IMR-90 (cell line): ENCODE data around the gene ACSL3.

Source experiments
- BHLHE40 ChIP-seq: fragments of 150-350 bp; IDR thresholded peaks from 2 replicates; pipeline ENCODE4 v1.6.1; 2016; ENCODE audit warnings: mild to moderate bottlenecking, low read depth, low read length
- CEBPB ChIP-seq: IDR thresholded peaks from 2 replicates; pipeline ENCODE4 v1.6.1; 2012; ENCODE audit warnings: low read depth, low read length, improper control_type of control experiment
- MAFK ChIP-seq: IDR thresholded peaks from 2 replicates; pipeline ENCODE4 v1.6.1; 2012; ENCODE audit warnings: low read depth, low read length, improper control_type of control experiment
- MXI1 ChIP-seq: IDR thresholded peaks from 2 replicates; pipeline ENCODE4 v1.6.1; 2012; ENCODE audit warnings: low read depth, mild to moderate bottlenecking, low read length, moderate library complexity, borderline replicate concordance
- POLR2A ChIP-seq: IDR thresholded peaks from 2 replicates; pipeline ENCODE4 v1.6.1; 2012; ENCODE audit warnings: mild to moderate bottlenecking, low read depth, low read length
- RFX5 ChIP-seq: IDR thresholded peaks from 2 replicates; pipeline ENCODE4 v1.8.0; 2012; ENCODE audit warnings: low read depth, mild to moderate bottlenecking, low read length, moderate library complexity
- SMC3 ChIP-seq: fragments of 150-350 bp; IDR thresholded peaks from 2 replicates; pipeline ENCODE4 v1.6.1; 2016; ENCODE audit warnings: low read depth, mild to moderate bottlenecking, antibody characterized with exemption, low read length, moderate library complexity
- TF ChIP-seq, protein P1 (sequence below): conservative IDR thresholded peaks from 2 replicates; pipeline ENCODE4 v1.5.1; 2012; ENCODE audit warnings: mild to moderate bottlenecking, low read depth, low read length, improper control_type of control experiment
- TF ChIP-seq, protein P2 (sequence below): fragments of 150-350 bp; IDR thresholded peaks from 2 replicates; pipeline ENCODE4 v1.6.1; 2017; ENCODE audit warnings: mild to moderate bottlenecking, antibody characterized with exemption, low read length, low read depth

DNA sequence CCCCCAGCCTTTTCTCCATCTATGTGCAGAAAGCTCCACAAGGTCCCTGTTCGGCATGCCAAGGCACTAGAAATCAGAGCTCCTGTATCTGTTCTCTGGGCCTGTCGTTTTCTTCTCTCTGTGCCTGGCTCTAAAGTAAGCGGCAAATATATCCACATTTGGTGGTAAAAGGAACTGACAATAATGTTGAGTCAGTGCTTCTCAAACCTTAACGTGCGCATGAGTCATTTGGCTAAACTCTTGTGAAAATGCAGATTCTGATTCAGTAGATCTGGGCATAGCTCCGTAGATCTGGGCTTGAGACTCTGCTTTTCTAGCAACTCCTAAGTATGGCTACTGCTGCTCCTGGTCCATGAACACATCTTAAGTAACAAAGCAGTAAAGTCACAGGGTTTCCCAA lies 16.5 kb upstream of the ACSL3 start:
- no peak for TF ChIP-seq MXI1
- TF ChIP-seq, protein P1, sequence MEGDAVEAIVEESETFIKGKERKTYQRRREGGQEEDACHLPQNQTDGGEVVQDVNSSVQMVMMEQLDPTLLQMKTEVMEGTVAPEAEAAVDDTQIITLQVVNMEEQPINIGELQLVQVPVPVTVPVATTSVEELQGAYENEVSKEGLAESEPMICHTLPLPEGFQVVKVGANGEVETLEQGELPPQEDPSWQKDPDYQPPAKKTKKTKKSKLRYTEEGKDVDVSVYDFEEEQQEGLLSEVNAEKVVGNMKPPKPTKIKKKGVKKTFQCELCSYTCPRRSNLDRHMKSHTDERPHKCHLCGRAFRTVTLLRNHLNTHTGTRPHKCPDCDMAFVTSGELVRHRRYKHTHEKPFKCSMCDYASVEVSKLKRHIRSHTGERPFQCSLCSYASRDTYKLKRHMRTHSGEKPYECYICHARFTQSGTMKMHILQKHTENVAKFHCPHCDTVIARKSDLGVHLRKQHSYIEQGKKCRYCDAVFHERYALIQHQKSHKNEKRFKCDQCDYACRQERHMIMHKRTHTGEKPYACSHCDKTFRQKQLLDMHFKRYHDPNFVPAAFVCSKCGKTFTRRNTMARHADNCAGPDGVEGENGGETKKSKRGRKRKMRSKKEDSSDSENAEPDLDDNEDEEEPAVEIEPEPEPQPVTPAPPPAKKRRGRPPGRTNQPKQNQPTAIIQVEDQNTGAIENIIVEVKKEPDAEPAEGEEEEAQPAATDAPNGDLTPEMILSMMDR: no peak
- no peak for TF ChIP-seq POLR2A
- TF ChIP-seq SMC3: no peak
- no peak for TF ChIP-seq RFX5
- TF ChIP-seq MAFK: peak; percentile 84
- TF ChIP-seq CEBPB: peak; percentile 63
- TF ChIP-seq, protein P2, sequence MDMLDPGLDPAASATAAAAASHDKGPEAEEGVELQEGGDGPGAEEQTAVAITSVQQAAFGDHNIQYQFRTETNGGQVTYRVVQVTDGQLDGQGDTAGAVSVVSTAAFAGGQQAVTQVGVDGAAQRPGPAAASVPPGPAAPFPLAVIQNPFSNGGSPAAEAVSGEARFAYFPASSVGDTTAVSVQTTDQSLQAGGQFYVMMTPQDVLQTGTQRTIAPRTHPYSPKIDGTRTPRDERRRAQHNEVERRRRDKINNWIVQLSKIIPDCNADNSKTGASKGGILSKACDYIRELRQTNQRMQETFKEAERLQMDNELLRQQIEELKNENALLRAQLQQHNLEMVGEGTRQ: no peak
- TF ChIP-seq BHLHE40: peak; percentile 74
